Fibroblast of lung (primary cell): ENCODE measurements around the gene MAK. TPM values are rescaled to one million over a fixed set of nuclear protein-coding genes. Genes with fewer than 3 reads are reported as not detected.
"Not testable (repeated sequence)": the region's sequence is repeated elsewhere in the genome, so short reads cannot be mapped to it uniquely, and the experiment has no call there.

Source experiments
- DNase-seq, 2 donors: peaks; one replicate each; pipeline versions ENCODE4 v3.0.0 to v3.0.0-alpha.2; 2010; ENCODE audit warnings: low read depth in 2 of 2
- H2AFZ ChIP-seq: 2 replicates; pipeline ENCODE4 v1.5.1; 2012; ENCODE audit warnings: low read length, control low read depth, inconsistent platforms
- H3K27ac ChIP-seq: 2 replicates; pipeline ENCODE4 v1.5.1; 2011; ENCODE audit warnings: low read length, control low read depth; ENCODE audit not compliant: insufficient read depth
- H3K27me3 ChIP-seq: 2 replicates; pipeline ENCODE4 v1.5.1; 2011; ENCODE audit warnings: mild to moderate bottlenecking, low read length; ENCODE audit not compliant: control insufficient read depth, insufficient read depth
- H3K36me3 ChIP-seq: 2 replicates; pipeline ENCODE4 v1.5.1; 2011; ENCODE audit warnings: low read length; ENCODE audit not compliant: control insufficient read depth, insufficient read depth
- H3K4me1 ChIP-seq: 2 replicates; pipeline ENCODE4 v1.5.1; 2011; ENCODE audit warnings: low read length; ENCODE audit not compliant: control insufficient read depth, insufficient read depth; ENCODE audit errors: extremely low read depth
- H3K4me2 ChIP-seq: 2 replicates; pipeline ENCODE4 v1.5.1; 2011; ENCODE audit warnings: low read length, control low read depth; ENCODE audit not compliant: insufficient read depth; ENCODE audit errors: extremely low read depth
- H3K4me3 ChIP-seq, 4 experiments: fragments of 200-600 bp in 1 of 4; sonication (generic) in 1 of 4; replicated peaks in 1 of 4; 2 replicates each; pipeline ENCODE4 v1.5.1; 2011 to 2016; ENCODE audit warnings: low read length in 4 of 4, low read depth in 3 of 4, mild to moderate bottlenecking in 3 of 4, control low read depth in 2 of 4, inconsistent platforms in 1 of 4, mixed read lengths in 1 of 4; ENCODE audit not compliant: insufficient read depth in 1 of 4; ENCODE audit errors: control extremely low read depth in 1 of 4
- H3K79me2 ChIP-seq: 2 replicates; pipeline ENCODE4 v1.5.1; 2012; ENCODE audit warnings: mild to moderate bottlenecking, low read length, inconsistent platforms; ENCODE audit not compliant: control insufficient read depth, insufficient read depth
- H3K9ac ChIP-seq: 2 replicates; pipeline ENCODE4 v1.5.1; 2011; ENCODE audit warnings: mild to moderate bottlenecking, low read length, control low read depth; ENCODE audit not compliant: insufficient read depth
- H3K9me3 ChIP-seq: 2 replicates; pipeline ENCODE4 v1.5.1; 2012; ENCODE audit warnings: low read depth, low read length; ENCODE audit not compliant: control insufficient read depth, insufficient read depth
- H4K20me1 ChIP-seq: 2 replicates; pipeline ENCODE4 v1.5.1; 2011; ENCODE audit warnings: low read length; ENCODE audit not compliant: control insufficient read depth, insufficient read depth; ENCODE audit errors: extremely low read depth
- EZH2 ChIP-seq: IDR thresholded peaks from 2 replicates; pipeline ENCODE4 v1.5.1; 2012; ENCODE audit warnings: low read length, control low read depth, mild to moderate bottlenecking; ENCODE audit errors: missing control alignments
- polyA plus RNA-seq, 2 donors: library from polyadenylated mRNA; depleted of rRNA in 1 of 2; stranded (reverse) in 1 of 2; unstranded in 1 of 2; fragments of >200 nt; gene quantifications; 2 replicates each; pipeline ENCODE4 v1.2.1, GENCODE V29; 2011 to 2012; ENCODE audit warnings: missing spikeins in 1 of 2
- total RNA-seq: library from RNA; depleted of rRNA; stranded (reverse); fragments of >200 nt; gene quantifications from 2 replicates; pipeline ENCODE4 v1.2.1, GENCODE V29; 2014
- TF ChIP-seq, protein P1 (sequence below), 2 donors: IDR thresholded peaks in 1 of 2; conservative IDR thresholded peaks in 1 of 2; 1 replicate in 1 of 2; 2 replicates in 1 of 2; pipeline ENCODE4 v1.5.1; 2011 to 2012; ENCODE audit warnings: low read length in 2 of 2, control low read depth in 1 of 2, inconsistent platforms in 1 of 2, low read depth in 1 of 2, mild to moderate bottlenecking in 1 of 2

Gene MAK
- total and polyA plus RNA-seq, 2 donors (not counting 1 experiment from before 2014, with no cell fraction given) = 0.01 TPM; not detected in 1

DNA sequence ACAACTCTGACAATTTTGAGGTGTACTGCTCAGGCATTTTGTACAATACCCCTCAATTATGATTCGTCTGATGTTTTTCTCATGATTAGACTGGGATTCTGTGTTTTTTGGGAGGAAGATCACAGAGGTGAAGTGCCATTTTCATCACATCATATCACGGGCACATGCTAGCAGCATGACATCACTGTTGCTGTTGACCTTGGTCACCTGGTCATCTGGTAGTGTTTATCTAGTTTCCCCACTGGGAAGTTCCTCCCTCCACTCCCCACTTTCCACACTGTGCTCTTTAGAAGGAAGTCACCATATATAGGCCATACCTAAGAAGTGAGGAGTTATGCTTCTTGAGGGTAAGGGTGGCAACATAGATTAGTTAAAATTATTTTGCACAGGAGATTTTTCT is 22.7 kb upstream of the MAK start:
- H3K9me3 ChIP-seq = no peaks in the 10 kb centered on the region
- no peaks in the 10 kb centered on the region for H4K20me1 ChIP-seq
- H3K9ac ChIP-seq = no peak overlapping the region
- H3K4me3 ChIP-seq = no peak overlapping the region
- H3K27me3 ChIP-seq = no peaks in the 10 kb centered on the region
- no peaks in the 10 kb centered on the region for H3K4me1 ChIP-seq
- H2AFZ ChIP-seq = no peak overlapping the region
- no peak for DNase-seq
- no peaks in the 10 kb centered on the region for H3K79me2 ChIP-seq
- H3K4me2 ChIP-seq = no peak overlapping the region
- H3K27ac ChIP-seq = no peak overlapping the region
- TF ChIP-seq EZH2 = no peak
- TF ChIP-seq, protein P1, sequence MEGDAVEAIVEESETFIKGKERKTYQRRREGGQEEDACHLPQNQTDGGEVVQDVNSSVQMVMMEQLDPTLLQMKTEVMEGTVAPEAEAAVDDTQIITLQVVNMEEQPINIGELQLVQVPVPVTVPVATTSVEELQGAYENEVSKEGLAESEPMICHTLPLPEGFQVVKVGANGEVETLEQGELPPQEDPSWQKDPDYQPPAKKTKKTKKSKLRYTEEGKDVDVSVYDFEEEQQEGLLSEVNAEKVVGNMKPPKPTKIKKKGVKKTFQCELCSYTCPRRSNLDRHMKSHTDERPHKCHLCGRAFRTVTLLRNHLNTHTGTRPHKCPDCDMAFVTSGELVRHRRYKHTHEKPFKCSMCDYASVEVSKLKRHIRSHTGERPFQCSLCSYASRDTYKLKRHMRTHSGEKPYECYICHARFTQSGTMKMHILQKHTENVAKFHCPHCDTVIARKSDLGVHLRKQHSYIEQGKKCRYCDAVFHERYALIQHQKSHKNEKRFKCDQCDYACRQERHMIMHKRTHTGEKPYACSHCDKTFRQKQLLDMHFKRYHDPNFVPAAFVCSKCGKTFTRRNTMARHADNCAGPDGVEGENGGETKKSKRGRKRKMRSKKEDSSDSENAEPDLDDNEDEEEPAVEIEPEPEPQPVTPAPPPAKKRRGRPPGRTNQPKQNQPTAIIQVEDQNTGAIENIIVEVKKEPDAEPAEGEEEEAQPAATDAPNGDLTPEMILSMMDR (conservative IDR thresholded peaks at IDR 0.05 in 1 of 2, IDR thresholded peaks at IDR 0.05 in 1 of 2; ENCODE audit: low read depth in 1 of 2, low read length in 2 of 2) = no peak
- H3K36me3 ChIP-seq = no peaks in the 10 kb centered on the region

DNA sequence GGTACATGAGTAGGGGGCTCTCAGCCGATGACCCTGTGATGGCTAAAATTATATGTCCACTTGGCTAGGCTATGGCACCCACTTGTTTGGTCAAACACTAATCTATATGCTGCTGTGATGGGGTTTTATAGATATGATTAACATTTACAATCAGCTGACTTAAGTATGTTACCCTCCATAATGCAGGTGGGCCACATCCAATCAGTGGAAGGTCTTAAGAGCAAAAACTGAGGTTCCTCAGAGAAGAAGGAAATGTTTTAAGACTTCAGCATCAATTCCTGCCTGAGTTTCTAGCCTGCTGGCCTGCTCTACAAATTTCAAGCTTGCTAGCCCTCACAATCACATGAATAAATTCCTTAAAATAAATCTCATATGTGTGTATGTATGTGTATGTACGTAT is 18.9 kb upstream of the MAK start:
- TF ChIP-seq, protein P1 (conservative IDR thresholded peaks at IDR 0.05 in 1 of 2, IDR thresholded peaks at IDR 0.05 in 1 of 2; ENCODE audit: low read depth in 1 of 2, low read length in 2 of 2) = no peak
- no peak for TF ChIP-seq EZH2

DNA sequence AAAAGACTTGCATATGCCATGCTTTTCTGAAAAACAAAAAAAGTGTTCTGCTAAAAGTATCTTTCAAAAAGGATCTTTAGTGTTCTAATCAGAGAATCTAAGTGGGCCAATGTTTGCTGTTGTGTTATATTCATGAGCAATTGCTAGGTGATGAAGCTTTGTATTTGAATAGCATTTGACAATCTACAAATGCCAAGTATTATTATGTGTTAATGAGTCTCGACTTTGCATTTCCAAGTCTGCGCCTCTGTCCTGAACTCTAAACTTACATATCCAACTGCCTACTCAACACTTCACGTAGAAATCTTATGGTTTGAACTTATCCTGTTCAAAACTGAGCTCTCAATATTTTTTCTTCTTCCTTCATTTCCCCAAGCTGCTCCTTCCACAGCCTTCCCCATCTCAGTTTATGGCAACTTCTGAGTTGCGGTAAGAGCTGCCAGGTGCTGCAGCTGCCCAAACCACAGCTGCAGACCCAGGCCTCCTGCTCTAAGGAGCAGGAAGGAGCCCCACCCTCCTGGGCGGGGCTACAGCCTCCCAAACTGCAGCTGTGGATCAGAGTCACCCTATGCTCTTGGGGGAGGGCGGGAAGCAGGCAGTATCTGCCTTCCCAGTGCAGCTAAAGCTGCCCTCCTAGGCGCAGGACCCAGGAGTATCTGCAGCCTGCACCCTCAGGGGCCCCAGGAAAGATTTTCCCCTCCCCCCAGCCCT is 16.7 kb upstream of the MAK start:
- no peak for TF ChIP-seq EZH2
- TF ChIP-seq, protein P1 (conservative IDR thresholded peaks at IDR 0.05 in 1 of 2, IDR thresholded peaks at IDR 0.05 in 1 of 2; ENCODE audit: low read depth in 1 of 2, low read length in 2 of 2) = no peak
- Histone ChIP-seq H3K27ac (no peak overlapping the region), H2AFZ (no peak overlapping the region), H3K4me3 (no peak overlapping the region), H3K4me1 (no peaks in the 10 kb centered on the region), H3K4me2 (no peak overlapping the region), H3K9ac (no peak overlapping the region), H3K27me3 (no peaks in the 10 kb centered on the region), H3K9me3 (no peaks in the 10 kb centered on the region), H4K20me1 (no peaks in the 10 kb centered on the region), H3K79me2 (no peaks in the 10 kb centered on the region), H3K36me3 (no peaks in the 10 kb centered on the region)
- DNase-seq = no peak

More for the DNA sequence above, 18.9 kb upstream of the MAK start:
- no peak for DNase-seq
- Histone ChIP-seq H3K27me3 (no peaks in the 10 kb centered on the region), H3K4me1 (no peaks in the 10 kb centered on the region), H3K27ac (no peak overlapping the region), H2AFZ (no peak overlapping the region), H3K9ac (no peak overlapping the region), H3K4me2 (no peak overlapping the region), H3K36me3 (no peaks in the 10 kb centered on the region), H3K9me3 (no peaks in the 10 kb centered on the region), H3K79me2 (no peaks in the 10 kb centered on the region), H3K4me3 (no peak overlapping the region), H4K20me1 (no peaks in the 10 kb centered on the region)

DNA sequence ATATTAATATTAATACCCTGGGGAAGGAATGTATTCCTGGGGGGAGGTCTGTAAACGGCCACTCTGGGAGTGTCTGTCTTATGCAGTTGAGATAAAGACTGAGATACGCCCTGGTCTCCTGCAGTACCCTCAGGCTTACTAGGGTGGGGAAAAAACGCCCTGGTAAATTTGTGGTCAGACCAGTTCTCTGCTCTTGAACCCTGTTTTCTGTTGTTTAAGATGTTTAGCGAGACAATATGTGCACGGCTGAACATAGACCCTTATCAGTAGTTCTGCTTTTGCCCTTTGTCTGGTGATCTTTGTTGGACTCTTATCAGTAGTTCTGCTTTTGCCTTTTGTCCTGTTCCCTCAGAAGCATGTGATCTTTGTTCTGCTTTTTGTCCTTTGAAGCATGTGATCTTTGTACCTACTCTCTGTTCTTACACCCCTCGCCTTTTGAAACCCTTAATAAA is 15.5 kb upstream of the MAK start:
- not testable (repeated sequence) for H2AFZ ChIP-seq, H3K9ac ChIP-seq, H3K4me2 ChIP-seq, H3K9me3 ChIP-seq, H3K27me3 ChIP-seq, H3K79me2 ChIP-seq, H3K4me1 ChIP-seq, DNase-seq, H3K27ac ChIP-seq, H3K4me3 ChIP-seq, H4K20me1 ChIP-seq, H3K36me3 ChIP-seq
